Body of pancreas (tissue), 4 donors: ENCODE measurements around the gene KIDINS220. TPM values are rescaled to one million over a fixed set of nuclear protein-coding genes. Genes with fewer than 3 reads are reported as not detected.

Experiments used
- ATAC-seq: fragments of 150-250 bp; one replicate; pipeline ENCODE4 v1.9.1; 2016
- DNase-seq, 4 donors: peaks; one replicate each; pipeline ENCODE4 v3.0.0-alpha.2; 2019
- H3K27ac ChIP-seq, 4 donors: fragments of 200-600 bp; sonication (generic); 1 replicate in 3 of 4; 2 replicates in 1 of 4; pipeline versions ENCODE4 v1.5.1 to v1.6.1; 2016 to 2019; ENCODE audit warnings: mild to moderate bottlenecking in 1 of 4, mixed read lengths in 1 of 4, moderate library complexity in 1 of 4
- H3K27me3 ChIP-seq, 2 donors: fragments of 200-600 bp; sonication (generic); one replicate each; pipeline ENCODE4 v1.6.0; 2016; ENCODE audit warnings: mild to moderate bottlenecking in 1 of 2
- H3K36me3 ChIP-seq, 2 donors: fragments of 200-600 bp; sonication (generic); replicated peaks in 1 of 2; 2 replicates each; pipeline ENCODE4 v1.5.1; 2016; ENCODE audit warnings: low read depth in 2 of 2; ENCODE audit not compliant: insufficient read depth in 1 of 2
- H3K4me1 ChIP-seq: fragments of 200-600 bp; sonication (generic); one replicate; pipeline ENCODE4 v1.6.0; 2016
- H3K4me3 ChIP-seq, 2 donors: fragments of 200-600 bp; sonication (generic); 1 replicate in 1 of 2; 2 replicates in 1 of 2; pipeline ENCODE4 v1.5.1; 2016 to 2019
- H3K9me3 ChIP-seq, 3 donors: fragments of 200-600 bp; sonication (generic); 1 replicate in 2 of 3; 2 replicates in 1 of 3; pipeline ENCODE4 v1.5.1; 2016
- CTCF ChIP-seq, 7 experiments: fragments of 450-650 bp in 4 of 7; fragments of 200-600 bp in 3 of 7; sonication (generic) in 3 of 7; IDR thresholded peaks; one replicate each; pipeline ENCODE4 v1.5.1; 2016 to 2019; ENCODE audit warnings: antibody characterized with exemption in 7 of 7
- POLR2A ChIP-seq, 3 donors: fragments of 450-650 bp; IDR thresholded peaks; one replicate each; pipeline ENCODE4 v1.6.1; 2016; ENCODE audit warnings: antibody characterized with exemption in 3 of 3, mild to moderate bottlenecking in 2 of 3
- WGBS, 2 donors: methylation state at CpG; one replicate each; pipeline ENCODE4 v1.1.5; 2017; 5-methylcytosine and 5-hydroxymethylcytosine counted together
- intact Hi-C: fragments of 100-400 bp; cut with DNase I; formaldehyde crosslinking; loops from one replicate; pipeline ENCODE4 v1.15.1; 2023
- total RNA-seq, 2 donors: library from RNA; depleted of rRNA; stranded (reverse); fragments of >200 nt; gene quantifications; one replicate each; pipeline ENCODE4 v1.1.0, GENCODE V29; 2016

Gene KIDINS220
- total RNA-seq, 2 donors from 2014 or later = 43.6 to 45.2 TPM

- ATAC-seq (no peak), DNase-seq (no peak)
- no peak overlapping the region for H3K27ac ChIP-seq
- H3K4me3 ChIP-seq = no peak overlapping the region
- WGBS, 2 donors = 97 to 100% methylated on average over 1 of the region's 1 CpG
- no peaks in the 10 kb centered on the region for H3K9me3 ChIP-seq
- peaks cover 0 to 6% of the 10 kb centered on the region in 2 donors for H3K36me3 ChIP-seq
- intact Hi-C loops = no loop called here
- H3K27me3 ChIP-seq = no peaks in the 10 kb centered on the region
- TF ChIP-seq CTCF (IDR thresholded peaks at IDR 0.05) (no peak), POLR2A (IDR thresholded peaks at IDR 0.05) (no peak)
- H3K4me1 ChIP-seq = peaks cover 11% of the 10 kb centered on the region
These were observed 20.2 kb downstream of the KIDINS220 start for GRCh38 chr2:8817221-8817620.

GRCh38 chr2:8806885-8807704 lies 30.3 kb downstream of the KIDINS220 start:
- Histone ChIP-seq H3K36me3 (peaks cover 0 to 16% of the 10 kb centered on the region in 2 donors), H3K27ac (no peak overlapping the region), H3K27me3 (no peaks in the 10 kb centered on the region), H3K4me3 (no peak overlapping the region), H3K9me3 (no peaks in the 10 kb centered on the region), H3K4me1 (peaks cover 5% of the 10 kb centered on the region)
- no peak for ATAC-seq
- intact Hi-C loops = no loop called here
- 85 to 96% methylated on average over 6 of the region's 6 CpGs for WGBS, 2 donors
- no peak for DNase-seq
- TF ChIP-seq POLR2A (IDR thresholded peaks at IDR 0.05) = no peak
- no peak for TF ChIP-seq CTCF (IDR thresholded peaks at IDR 0.05)

- no peak overlapping the region for H3K27ac ChIP-seq
- ATAC-seq (no peak), DNase-seq (no peak)
- H3K4me3 ChIP-seq = no peak overlapping the region
- no peaks in the 10 kb centered on the region for H3K27me3 ChIP-seq
- TF ChIP-seq POLR2A (IDR thresholded peaks at IDR 0.05) (no peak), CTCF (IDR thresholded peaks at IDR 0.05) (no peak)
- WGBS, 2 donors = 71 to 79% methylated on average over 6 of the region's 6 CpGs
- intact Hi-C loops = no loop called here
- peaks cover 5% of the 10 kb centered on the region for H3K4me1 ChIP-seq
- H3K9me3 ChIP-seq = no peaks in the 10 kb centered on the region
- peaks cover 0 to 8% of the 10 kb centered on the region in 2 donors for H3K36me3 ChIP-seq
These were observed 31.9 kb downstream of the KIDINS220 start for GRCh38 chr2:8805278-8806210.

- WGBS, 2 donors = 50 to 54% methylated on average over 3 of the region's 3 CpGs
- Histone ChIP-seq H3K4me1 (peaks cover 5% of the 10 kb centered on the region), H3K4me3 (no peak overlapping the region), H3K36me3 (peaks cover 0 to 5% of the 10 kb centered on the region in 2 donors), H3K9me3 (no peaks in the 10 kb centered on the region), H3K27ac (peak overlapping the region in 2 of 4 donors; percentile 31 to 62), H3K27me3 (no peaks in the 10 kb centered on the region)
- DNase-seq = peak; percentile 67 to 82 (median 73)
- TF ChIP-seq CTCF (IDR thresholded peaks at IDR 0.05) (peak in 2 of 7 experiments; percentile 19 to 20), POLR2A (IDR thresholded peaks at IDR 0.05) (no peak)
- intact Hi-C loops = no loop called here
- peak; percentile 94 for ATAC-seq
These were observed 33.6 kb downstream of the KIDINS220 start for GRCh38 chr2:8803658-8804379.
